ENCODE results near the gene LMO1. TPM values are rescaled to one million over a fixed set of nuclear protein-coding genes. Genes with fewer than 3 reads are reported as not detected.

The LMO1 gene
- total RNA-seq, 1 donor from 2014 or later: 0.43 TPM

DNA sequence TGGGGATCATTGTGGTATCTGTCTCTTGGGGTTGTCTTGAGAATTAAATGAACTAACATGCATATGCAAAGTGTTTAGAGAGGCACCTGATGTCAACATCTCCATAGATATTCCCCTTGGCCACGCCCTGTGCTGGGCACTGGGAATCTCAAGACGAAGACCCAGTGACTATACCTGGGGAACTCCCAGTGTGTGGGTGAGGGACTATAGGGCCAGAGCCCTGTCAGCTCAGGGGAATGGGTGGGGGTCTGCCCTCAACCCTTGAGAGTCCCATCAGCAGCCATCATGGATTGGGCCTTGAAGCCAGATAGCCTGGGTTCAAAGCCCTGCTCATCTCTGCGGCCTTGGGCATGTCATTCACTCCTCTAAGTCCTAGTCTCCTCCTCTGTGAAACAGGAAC lies 21.6 kb upstream of the LMO1 start:
- DNase-seq (ENCODE audit: low spot score, unreplicated experiment): no peak
- H3K4me3 Mint-ChIP-seq (ENCODE audit: low read depth): no peak overlapping the region
- peaks cover 9% of the 10 kb centered on the region for H3K27me3 Mint-ChIP-seq
- peaks cover 13% of the 10 kb centered on the region for H3K4me1 Mint-ChIP-seq (ENCODE audit: low read depth)
- TF ChIP-seq, protein P1, sequence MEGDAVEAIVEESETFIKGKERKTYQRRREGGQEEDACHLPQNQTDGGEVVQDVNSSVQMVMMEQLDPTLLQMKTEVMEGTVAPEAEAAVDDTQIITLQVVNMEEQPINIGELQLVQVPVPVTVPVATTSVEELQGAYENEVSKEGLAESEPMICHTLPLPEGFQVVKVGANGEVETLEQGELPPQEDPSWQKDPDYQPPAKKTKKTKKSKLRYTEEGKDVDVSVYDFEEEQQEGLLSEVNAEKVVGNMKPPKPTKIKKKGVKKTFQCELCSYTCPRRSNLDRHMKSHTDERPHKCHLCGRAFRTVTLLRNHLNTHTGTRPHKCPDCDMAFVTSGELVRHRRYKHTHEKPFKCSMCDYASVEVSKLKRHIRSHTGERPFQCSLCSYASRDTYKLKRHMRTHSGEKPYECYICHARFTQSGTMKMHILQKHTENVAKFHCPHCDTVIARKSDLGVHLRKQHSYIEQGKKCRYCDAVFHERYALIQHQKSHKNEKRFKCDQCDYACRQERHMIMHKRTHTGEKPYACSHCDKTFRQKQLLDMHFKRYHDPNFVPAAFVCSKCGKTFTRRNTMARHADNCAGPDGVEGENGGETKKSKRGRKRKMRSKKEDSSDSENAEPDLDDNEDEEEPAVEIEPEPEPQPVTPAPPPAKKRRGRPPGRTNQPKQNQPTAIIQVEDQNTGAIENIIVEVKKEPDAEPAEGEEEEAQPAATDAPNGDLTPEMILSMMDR (IDR thresholded peaks at IDR 0.05; ENCODE audit: unreplicated experiment): no peak
- no peaks in the 10 kb centered on the region for H3K36me3 Mint-ChIP-seq (ENCODE audit: insufficient read depth)
- H3K9me3 Mint-ChIP-seq (ENCODE audit: low read depth): no peaks in the 10 kb centered on the region
- no peak overlapping the region for H3K27ac Mint-ChIP-seq

DNA sequence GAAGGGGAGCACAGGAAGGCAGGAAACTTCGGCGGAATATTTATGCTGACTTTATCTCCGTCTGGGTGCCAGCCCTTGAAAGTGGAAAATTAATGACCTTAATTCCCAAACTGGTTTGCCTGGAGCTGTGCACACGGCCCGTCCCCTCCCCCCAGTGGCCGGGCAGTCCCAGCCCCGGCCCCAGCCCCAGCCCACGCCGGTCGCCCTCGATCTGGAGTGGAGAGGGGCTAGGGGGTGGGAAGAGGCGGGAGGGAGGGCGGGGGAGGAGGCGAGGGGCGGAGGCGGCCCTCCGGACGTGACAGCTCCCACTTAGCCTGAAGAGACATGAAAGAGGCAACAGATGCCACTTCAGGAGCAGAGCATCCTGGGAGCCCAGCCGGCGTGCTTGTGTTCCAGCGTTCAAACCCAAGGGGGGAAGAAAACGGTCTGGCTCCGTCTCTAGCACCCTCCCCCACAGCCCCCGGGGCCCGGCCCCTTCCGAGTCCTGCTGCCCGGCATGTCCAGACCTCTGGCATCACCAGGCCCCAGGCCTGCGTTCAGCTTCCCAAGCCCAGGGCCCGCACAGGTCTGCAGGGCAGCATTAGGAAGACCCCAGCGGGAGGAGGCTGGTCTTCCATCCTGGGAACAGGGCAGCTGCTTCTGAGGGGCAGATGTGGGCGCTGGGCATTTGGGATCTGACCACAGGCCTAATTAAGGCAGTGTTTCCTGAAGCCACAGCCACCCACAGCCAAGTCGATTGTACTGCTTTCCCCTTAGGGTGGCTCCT lies 20.0 kb upstream of the LMO1 start:
- Mint-ChIP-seq H3K9me3 (ENCODE audit: low read depth) (no peaks in the 10 kb centered on the region), H3K36me3 (ENCODE audit: insufficient read depth) (no peaks in the 10 kb centered on the region), H3K27me3 (peaks cover 13% of the 10 kb centered on the region), H3K4me3 (ENCODE audit: low read depth) (no peak overlapping the region), H3K4me1 (ENCODE audit: low read depth) (peaks cover 4% of the 10 kb centered on the region), H3K27ac (no peak overlapping the region)
- DNase-seq (ENCODE audit: low spot score, unreplicated experiment): peak; percentile 49
- TF ChIP-seq, protein P1 (IDR thresholded peaks at IDR 0.05; ENCODE audit: unreplicated experiment): no peak

DNA sequence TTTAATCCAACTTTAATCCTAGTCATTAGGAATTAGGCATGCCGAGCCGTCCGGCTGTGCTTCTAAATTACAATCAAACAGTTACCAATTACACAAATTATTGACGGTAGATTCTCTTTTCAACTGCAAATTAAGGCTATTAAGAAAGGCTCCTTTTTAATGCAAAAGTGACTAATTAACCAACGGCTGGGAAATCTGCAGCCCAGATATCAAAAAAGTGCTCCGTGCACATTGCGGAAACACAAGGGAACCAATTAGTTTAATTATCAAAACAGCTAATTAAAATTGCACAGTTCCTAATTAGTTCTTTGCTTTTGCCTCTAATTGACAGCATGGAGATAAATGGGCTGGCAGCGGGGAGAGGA lies 19.4 kb upstream of the LMO1 start:
- Mint-ChIP-seq H3K4me3 (ENCODE audit: low read depth) (no peak overlapping the region), H3K4me1 (ENCODE audit: low read depth) (peaks cover 4% of the 10 kb centered on the region), H3K27ac (no peak overlapping the region), H3K27me3 (peaks cover 16% of the 10 kb centered on the region), H3K9me3 (ENCODE audit: low read depth) (no peaks in the 10 kb centered on the region), H3K36me3 (ENCODE audit: insufficient read depth) (no peaks in the 10 kb centered on the region)
- no peak for DNase-seq (ENCODE audit: low spot score, unreplicated experiment)
- TF ChIP-seq, protein P1 (IDR thresholded peaks at IDR 0.05; ENCODE audit: unreplicated experiment): no peak

DNA sequence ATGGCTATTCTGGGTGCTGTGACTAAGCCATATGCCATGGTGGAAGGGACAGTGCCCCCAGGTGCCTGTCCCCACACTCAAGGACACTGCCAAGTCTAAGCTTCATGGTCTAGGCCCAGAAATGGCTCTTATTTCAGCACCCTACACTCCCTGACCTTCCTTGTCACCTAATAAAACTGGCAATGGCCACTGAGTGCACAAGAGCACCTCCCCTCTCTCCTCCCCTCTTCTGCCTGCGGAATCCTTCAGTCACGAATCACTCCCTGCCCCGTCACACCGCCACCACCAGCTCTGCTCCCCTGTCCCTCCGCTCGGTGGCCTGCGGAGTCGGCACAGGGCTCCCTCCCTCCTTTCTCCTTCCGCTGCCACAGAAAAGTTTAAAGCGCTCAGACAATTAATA lies 19.0 kb upstream of the LMO1 start:
- TF ChIP-seq, protein P1 (IDR thresholded peaks at IDR 0.05; ENCODE audit: unreplicated experiment): no peak
- no peak for DNase-seq (ENCODE audit: low spot score, unreplicated experiment)
- Mint-ChIP-seq H3K27me3 (peaks cover 18% of the 10 kb centered on the region), H3K4me3 (ENCODE audit: low read depth) (no peak overlapping the region), H3K9me3 (ENCODE audit: low read depth) (no peaks in the 10 kb centered on the region), H3K36me3 (ENCODE audit: insufficient read depth) (no peaks in the 10 kb centered on the region), H3K4me1 (ENCODE audit: low read depth) (peaks cover 4% of the 10 kb centered on the region), H3K27ac (no peak overlapping the region)

DNA sequence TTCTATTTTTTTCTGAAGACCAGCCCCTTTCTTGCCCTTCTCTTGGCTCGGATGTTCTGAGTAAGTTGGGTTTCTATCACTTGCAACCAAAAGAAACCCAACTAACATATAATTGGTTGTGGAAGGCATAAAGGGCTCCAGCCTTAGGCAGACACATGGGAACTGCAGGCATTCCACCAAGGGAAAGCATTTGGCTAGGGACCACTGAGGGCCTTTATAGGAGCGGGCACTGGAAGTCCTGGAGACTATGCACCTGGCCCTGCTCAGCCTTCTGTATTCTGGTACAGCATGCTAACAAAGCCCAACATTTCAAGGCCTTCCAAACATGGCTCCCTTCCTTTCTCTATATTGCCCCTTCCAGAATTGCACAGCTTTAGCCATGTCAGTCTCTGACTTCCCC lies 17.6 kb upstream of the LMO1 start:
- DNase-seq (ENCODE audit: low spot score, unreplicated experiment): no peak
- no peak overlapping the region for H3K4me3 Mint-ChIP-seq (ENCODE audit: low read depth)
- TF ChIP-seq, protein P1 (IDR thresholded peaks at IDR 0.05; ENCODE audit: unreplicated experiment): no peak

More for the DNA sequence above, 17.6 kb upstream of the LMO1 start:
- Mint-ChIP-seq H3K9me3 (ENCODE audit: low read depth) (no peaks in the 10 kb centered on the region), H3K27me3 (peaks cover 21% of the 10 kb centered on the region), H3K4me1 (ENCODE audit: low read depth) (peaks cover 4% of the 10 kb centered on the region), H3K36me3 (ENCODE audit: insufficient read depth) (no peaks in the 10 kb centered on the region), H3K27ac (no peak overlapping the region)

Measured in progenitor cell of endocrine pancreas (in vitro differentiated cells).